ENCODE results near the gene SH3BGRL. TPM values are rescaled to one million over a fixed set of nuclear protein-coding genes. Genes with fewer than 3 reads are reported as not detected.
"Not testable (repeated sequence)": the region's sequence is repeated elsewhere in the genome, so short reads cannot be mapped to it uniquely, and the experiment has no call there.

SH3BGRL gene
- total RNA-seq, 1 donor from 2014 or later: 192 TPM

DNA sequence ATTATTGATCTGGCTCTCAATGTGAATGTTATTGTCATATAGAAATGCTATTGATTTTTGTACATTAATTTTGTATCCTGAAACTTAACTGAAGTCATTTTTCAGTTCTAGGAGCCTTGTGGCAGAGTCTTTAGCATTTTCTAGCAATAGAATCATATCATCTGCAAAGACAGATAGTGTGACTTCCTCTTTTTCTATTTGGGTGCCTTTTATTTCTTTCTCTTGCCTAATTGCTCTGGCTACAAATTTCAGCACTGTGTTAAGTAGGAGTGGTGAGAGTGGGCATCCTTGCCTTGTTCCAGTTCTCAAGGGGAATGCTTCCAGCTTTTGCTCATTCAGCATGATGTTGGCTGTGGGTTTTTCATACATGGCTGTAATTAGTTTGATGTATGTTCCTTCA is 102.7 kb downstream of the SH3BGRL start:
- Histone ChIP-seq H3K9me3 (no peaks in the 10 kb centered on the region), H3K36me3 (no peaks in the 10 kb centered on the region), H3K27ac (no peak overlapping the region), H3K4me3 (no peak overlapping the region), H3K4me1 (no peaks in the 10 kb centered on the region), H3K27me3 (ENCODE audit: low read depth) (no peaks in the 10 kb centered on the region)
- ATAC-seq (no peak), DNase-seq (no peak)
- intact Hi-C loops (cut with DNase I): no loop called here
- TF ChIP-seq, protein P1, sequence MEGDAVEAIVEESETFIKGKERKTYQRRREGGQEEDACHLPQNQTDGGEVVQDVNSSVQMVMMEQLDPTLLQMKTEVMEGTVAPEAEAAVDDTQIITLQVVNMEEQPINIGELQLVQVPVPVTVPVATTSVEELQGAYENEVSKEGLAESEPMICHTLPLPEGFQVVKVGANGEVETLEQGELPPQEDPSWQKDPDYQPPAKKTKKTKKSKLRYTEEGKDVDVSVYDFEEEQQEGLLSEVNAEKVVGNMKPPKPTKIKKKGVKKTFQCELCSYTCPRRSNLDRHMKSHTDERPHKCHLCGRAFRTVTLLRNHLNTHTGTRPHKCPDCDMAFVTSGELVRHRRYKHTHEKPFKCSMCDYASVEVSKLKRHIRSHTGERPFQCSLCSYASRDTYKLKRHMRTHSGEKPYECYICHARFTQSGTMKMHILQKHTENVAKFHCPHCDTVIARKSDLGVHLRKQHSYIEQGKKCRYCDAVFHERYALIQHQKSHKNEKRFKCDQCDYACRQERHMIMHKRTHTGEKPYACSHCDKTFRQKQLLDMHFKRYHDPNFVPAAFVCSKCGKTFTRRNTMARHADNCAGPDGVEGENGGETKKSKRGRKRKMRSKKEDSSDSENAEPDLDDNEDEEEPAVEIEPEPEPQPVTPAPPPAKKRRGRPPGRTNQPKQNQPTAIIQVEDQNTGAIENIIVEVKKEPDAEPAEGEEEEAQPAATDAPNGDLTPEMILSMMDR (IDR thresholded peaks at IDR 0.05): no peak

- H3K27ac ChIP-seq: no peak overlapping the region
- no peaks in the 10 kb centered on the region for H3K27me3 ChIP-seq (ENCODE audit: low read depth)
- no peak overlapping the region for H3K4me3 ChIP-seq
- TF ChIP-seq, protein P1 (IDR thresholded peaks at IDR 0.05): no peak
- DNase-seq (no peak), ATAC-seq (no peak)
- no peaks in the 10 kb centered on the region for H3K36me3 ChIP-seq
- H3K9me3 ChIP-seq: no peaks in the 10 kb centered on the region
- intact Hi-C loops (cut with DNase I): no loop called here
- H3K4me1 ChIP-seq: no peaks in the 10 kb centered on the region
Observed at GRCh38 chrX:81305240-81305639, 103.3 kb downstream of the SH3BGRL start.

GRCh38 chrX:81308086-81308829 is 106.4 kb downstream of the SH3BGRL start:
- no peak for ATAC-seq
- Histone ChIP-seq H3K27ac (no peak overlapping the region), H3K4me1 (no peaks in the 10 kb centered on the region), H3K36me3 (no peaks in the 10 kb centered on the region), H3K27me3 (ENCODE audit: low read depth) (no peaks in the 10 kb centered on the region), H3K9me3 (no peaks in the 10 kb centered on the region), H3K4me3 (no peak overlapping the region)
- TF ChIP-seq, protein P1 (IDR thresholded peaks at IDR 0.05): no peak
- intact Hi-C loops (cut with DNase I): no loop called here
- DNase-seq: no peak

DNA sequence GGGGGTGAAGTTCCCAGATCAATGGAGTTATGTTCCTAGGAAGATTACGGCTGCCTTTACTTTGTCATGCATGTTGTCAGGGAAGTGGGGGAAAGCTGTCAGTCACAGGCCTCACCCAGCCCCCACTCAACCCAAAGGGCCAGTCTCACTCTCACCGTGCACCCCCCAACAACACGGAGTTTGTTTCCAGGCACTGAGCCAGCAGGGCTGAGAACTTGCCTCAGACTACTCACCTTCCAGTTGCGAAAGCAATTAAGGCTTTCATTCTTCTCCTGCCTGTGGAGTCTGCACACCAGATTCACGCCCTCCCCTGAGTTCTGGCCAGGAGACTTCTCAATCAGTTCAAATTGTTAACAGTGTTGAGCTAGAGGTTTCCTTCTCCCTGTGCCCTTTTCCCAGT is 114.3 kb downstream of the SH3BGRL start:
- TF ChIP-seq, protein P1 (IDR thresholded peaks at IDR 0.05): no peak
- intact Hi-C loops (cut with DNase I): no loop called here
- no peak for DNase-seq
- H3K27me3 ChIP-seq (ENCODE audit: low read depth): no peaks in the 10 kb centered on the region
- ATAC-seq: no peak
- no peak overlapping the region for H3K27ac ChIP-seq
- H3K4me1 ChIP-seq: no peaks in the 10 kb centered on the region
- H3K4me3 ChIP-seq: no peak overlapping the region
- no peaks in the 10 kb centered on the region for H3K36me3 ChIP-seq
- no peaks in the 10 kb centered on the region for H3K9me3 ChIP-seq

- H3K4me3 ChIP-seq; H3K27ac ChIP-seq; ATAC-seq; H3K9me3 ChIP-seq; DNase-seq; H3K27me3 ChIP-seq (ENCODE audit: low read depth); H3K4me1 ChIP-seq; intact Hi-C loops (cut with DNase I); H3K36me3 ChIP-seq: not testable (repeated sequence)
Observed at GRCh38 chrX:81331653-81332052, 129.8 kb downstream of the SH3BGRL start.

- no peaks in the 10 kb centered on the region for H3K9me3 ChIP-seq
Observed at GRCh38 chrX:81336455-81337152, 134.7 kb downstream of the SH3BGRL start.

More at GRCh38 chrX:81336455-81337152, 134.7 kb downstream of the SH3BGRL start:
- ATAC-seq: no peak
- DNase-seq: no peak
- Histone ChIP-seq H3K27ac (no peak overlapping the region), H3K4me3 (no peak overlapping the region), H3K27me3 (ENCODE audit: low read depth) (no peaks in the 10 kb centered on the region), H3K36me3 (no peaks in the 10 kb centered on the region), H3K4me1 (no peaks in the 10 kb centered on the region)
- intact Hi-C loops (cut with DNase I): no loop called here
- TF ChIP-seq, protein P1 (IDR thresholded peaks at IDR 0.05): no peak

Measured in lower lobe of right lung (tissue), 2 donors.